ENCODE results near the gene DSE.

DNA sequence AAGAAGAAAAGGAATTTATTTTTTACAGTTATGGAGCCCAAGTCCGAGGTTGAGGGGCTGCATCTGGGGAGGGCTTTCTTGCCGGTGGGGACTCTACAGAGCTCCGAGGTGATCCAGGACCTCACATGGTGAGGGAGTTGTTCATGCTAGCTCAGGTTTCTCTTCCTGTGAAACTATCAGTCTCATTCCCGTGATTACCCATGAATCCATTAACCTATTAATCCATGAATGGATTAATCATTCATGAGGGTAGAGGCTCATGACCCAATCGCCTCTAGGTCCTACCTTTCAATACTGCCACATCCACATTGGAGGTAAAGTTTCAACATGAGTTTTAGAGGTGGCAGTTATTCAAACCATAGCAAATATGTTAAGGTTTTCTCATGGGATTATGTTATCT is 3.8 kb downstream of the DSE start:
- TF ChIP-seq, protein P1, sequence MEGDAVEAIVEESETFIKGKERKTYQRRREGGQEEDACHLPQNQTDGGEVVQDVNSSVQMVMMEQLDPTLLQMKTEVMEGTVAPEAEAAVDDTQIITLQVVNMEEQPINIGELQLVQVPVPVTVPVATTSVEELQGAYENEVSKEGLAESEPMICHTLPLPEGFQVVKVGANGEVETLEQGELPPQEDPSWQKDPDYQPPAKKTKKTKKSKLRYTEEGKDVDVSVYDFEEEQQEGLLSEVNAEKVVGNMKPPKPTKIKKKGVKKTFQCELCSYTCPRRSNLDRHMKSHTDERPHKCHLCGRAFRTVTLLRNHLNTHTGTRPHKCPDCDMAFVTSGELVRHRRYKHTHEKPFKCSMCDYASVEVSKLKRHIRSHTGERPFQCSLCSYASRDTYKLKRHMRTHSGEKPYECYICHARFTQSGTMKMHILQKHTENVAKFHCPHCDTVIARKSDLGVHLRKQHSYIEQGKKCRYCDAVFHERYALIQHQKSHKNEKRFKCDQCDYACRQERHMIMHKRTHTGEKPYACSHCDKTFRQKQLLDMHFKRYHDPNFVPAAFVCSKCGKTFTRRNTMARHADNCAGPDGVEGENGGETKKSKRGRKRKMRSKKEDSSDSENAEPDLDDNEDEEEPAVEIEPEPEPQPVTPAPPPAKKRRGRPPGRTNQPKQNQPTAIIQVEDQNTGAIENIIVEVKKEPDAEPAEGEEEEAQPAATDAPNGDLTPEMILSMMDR (IDR thresholded peaks at IDR 0.05) = no peak
- no peak for TF ChIP-seq TCF7L2 (IDR thresholded peaks at IDR 0.05; ENCODE audit: low read depth, low read length)

Data from Panc1 (cell line).